ENCODE data around the gene MLLT1.

- no peak for TF ChIP-seq POLR2A (IDR thresholded peaks at IDR 0.05)
- TF ChIP-seq CTCF (IDR thresholded peaks at IDR 0.05 in 8 of 11, conservative IDR thresholded peaks at IDR 0.05 in 3 of 11): no peak
Observed at GRCh38 chr19:6272411-6272791, 7.4 kb downstream of the MLLT1 start.
